GM23248 (cell line): ENCODE results near the gene SNRPB. TPM values are rescaled to one million over a fixed set of nuclear protein-coding genes. Genes with fewer than 3 reads are reported as not detected.
A peak's percentile ranks its signal among the peaks of the same experiment; 100 is the strongest.
"Not testable (repeated sequence)": the region's sequence is repeated elsewhere in the genome, so short reads cannot be mapped to it uniquely, and the experiment has no call there.

Source experiments
- DNase-seq: peaks from one replicate; pipeline ENCODE4 v3.0.0-alpha.2; 2015
- H2AFZ ChIP-seq: fragments of 200-600 bp; sonication (generic); 2 replicates; pipeline ENCODE4 v1.6.1; 2016; ENCODE audit warnings: antibody characterized with exemption
- H3F3A ChIP-seq: fragments of 200-600 bp; sonication (generic); 2 replicates; pipeline ENCODE4 v1.6.1; 2016; ENCODE audit warnings: mild to moderate bottlenecking, antibody characterized with exemption, mixed run types; ENCODE audit not compliant: insufficient read depth
- H3K27ac ChIP-seq: fragments of 200-600 bp; sonication (generic); 2 replicates; pipeline ENCODE4 v1.5.1; 2016; ENCODE audit warnings: mild to moderate bottlenecking
- H3K27me3 ChIP-seq: fragments of 200-600 bp; sonication (generic); replicated peaks from 2 replicates; pipeline ENCODE4 v1.6.1; 2016; ENCODE audit warnings: mild to moderate bottlenecking; ENCODE audit not compliant: insufficient read depth
- H3K36me3 ChIP-seq: fragments of 200-600 bp; sonication (generic); 2 replicates; pipeline ENCODE4 v1.6.1; 2016; ENCODE audit warnings: low read depth, mild to moderate bottlenecking
- H3K4me1 ChIP-seq: fragments of 200-600 bp; sonication (generic); 2 replicates; pipeline ENCODE4 v1.6.1; 2016; ENCODE audit warnings: mild to moderate bottlenecking; ENCODE audit not compliant: insufficient read depth
- H3K4me2 ChIP-seq: fragments of 200-600 bp; sonication (generic); one replicate; pipeline ENCODE4 v1.6.1; 2016; ENCODE audit warnings: mild to moderate bottlenecking; ENCODE audit not compliant: unreplicated experiment
- H3K4me3 ChIP-seq: fragments of 200-600 bp; sonication (generic); 2 replicates; pipeline ENCODE4 v1.5.1; 2016; ENCODE audit warnings: mild to moderate bottlenecking
- H3K79me2 ChIP-seq: fragments of 200-600 bp; sonication (generic); 2 replicates; pipeline ENCODE4 v1.6.1; 2016; ENCODE audit warnings: mild to moderate bottlenecking; ENCODE audit not compliant: insufficient read depth
- H3K9ac ChIP-seq: fragments of 200-600 bp; sonication (generic); 2 replicates; pipeline ENCODE4 v1.6.1; 2016; ENCODE audit warnings: mild to moderate bottlenecking
- H3K9me2 ChIP-seq: fragments of 200-600 bp; sonication (generic); 2 replicates; pipeline ENCODE4 v1.6.1; 2016; ENCODE audit warnings: mixed run types, mild to moderate bottlenecking, moderate library complexity; ENCODE audit not compliant: insufficient read depth
- H3K9me3 ChIP-seq: fragments of 200-600 bp; sonication (generic); one replicate; pipeline ENCODE4 v1.6.1; 2017; ENCODE audit warnings: low read depth
- H4K20me1 ChIP-seq: fragments of 200-600 bp; sonication (generic); 2 replicates; pipeline ENCODE4 v1.6.0; 2016; ENCODE audit not compliant: insufficient read depth
- EZH2 ChIP-seq: fragments of 200-600 bp; sonication (generic); IDR thresholded peaks from 2 replicates; pipeline ENCODE4 v1.6.1; 2018; ENCODE audit warnings: antibody characterized with exemption, mild to moderate bottlenecking; ENCODE audit not compliant: insufficient read depth, poor library complexity, severe bottlenecking
- EZH2phosphoT487 ChIP-seq: fragments of 200-600 bp; sonication (generic); IDR thresholded peaks from 2 replicates; pipeline ENCODE4 v1.6.1; 2018; ENCODE audit warnings: antibody characterized with exemption, moderate library complexity, mild to moderate bottlenecking, low read depth; ENCODE audit not compliant: insufficient read depth
- WGBS, 2 experiments: methylation state at CpG; one replicate each; pipeline ENCODE4 v1.1.6; 2015 to 2017; ENCODE audit warnings: low lambda C conversion rate in 2 of 2, low coverage in 1 of 2; ENCODE audit errors: missing lambda C conversion rate in 2 of 2; 5-methylcytosine and 5-hydroxymethylcytosine counted together
- in situ Hi-C: fragments of 300-500 bp; cut with MboI; formaldehyde crosslinking; loops from 2 replicates; pipeline ENCODE4 v1.15.0; 2020
- polyA plus RNA-seq: library from polyadenylated mRNA; unstranded; fragments of >200 nt; fragmentation: Nextera tagmentation; extraction: Ambion mirVana; gene quantifications from 2 replicates; pipeline ENCODE4 v1.2.1, GENCODE V29; 2016
- total RNA-seq: library from RNA; depleted of rRNA; stranded (reverse); fragments of >200 nt; shearing (Covaris generic); gene quantifications from 2 replicates; pipeline ENCODE4 v1.2.3, GENCODE V29; 2014

SNRPB gene
- total and polyA plus RNA-seq, 2 experiments from 2014 or later = 221 to 280 TPM

DNA sequence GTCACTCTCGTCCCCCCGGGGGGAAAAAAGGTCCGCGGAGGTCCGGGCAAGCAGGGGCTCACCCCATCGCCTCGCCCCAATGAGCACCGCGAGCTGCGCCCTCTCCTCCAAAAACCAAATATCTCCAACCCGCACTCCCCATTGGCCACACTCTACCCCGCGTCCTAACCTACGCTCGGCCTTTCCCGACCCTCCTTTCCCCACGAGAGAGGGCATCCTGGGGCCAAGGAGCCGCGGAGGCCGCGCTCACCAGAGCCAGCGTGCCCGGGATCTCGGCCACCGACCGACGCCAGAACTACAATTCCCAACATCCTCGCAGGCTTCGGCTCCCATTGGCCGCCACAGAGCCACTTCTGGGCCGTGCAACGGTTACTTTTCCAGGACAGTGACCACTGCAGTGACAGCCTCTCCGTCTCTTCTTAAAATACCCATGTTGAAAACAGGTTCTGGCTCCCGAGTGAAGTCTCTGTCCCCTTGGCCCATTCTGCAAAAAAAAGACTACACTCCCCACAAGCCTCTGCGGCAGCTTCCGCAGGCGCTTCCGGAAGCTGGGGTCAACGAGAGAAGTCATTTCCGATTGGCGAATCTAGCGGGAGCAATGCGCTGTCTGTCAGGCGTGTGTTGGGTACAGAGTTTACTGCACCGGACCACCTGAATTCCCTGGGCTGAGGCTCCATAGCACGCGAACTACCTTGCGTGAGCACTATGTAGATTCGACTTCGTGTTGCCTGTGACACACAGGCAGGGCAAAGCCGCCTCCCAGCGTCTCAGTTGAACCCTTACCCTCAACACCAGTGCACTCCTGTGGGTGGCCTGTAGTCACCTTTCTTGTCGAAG, 38.3 kb upstream of the SNRPB start, which contains the start of gene ZNF343:
Gene ZNF343, minus strand, starts transcription at position 285 of the 837 bp plus-strand sequence. CDS start 15,020 bp downstream, outside the sequence.
- no peaks in the 10 kb centered on the region for H3K36me3 ChIP-seq
- no peaks in the 10 kb centered on the region for H3K9me2 ChIP-seq
- H3K4me3 ChIP-seq = peak within 1 kb of the TSS; percentile 96
- no peaks in the 10 kb centered on the region for H4K20me1 ChIP-seq
- 0 to 1% methylated on average over 47 to 51 of the region's 53 CpGs for WGBS, 2 experiments
- H3K79me2 ChIP-seq = peaks cover 48% of the 10 kb centered on the region
- peak within 1 kb of the TSS; percentile 95 for H3K9ac ChIP-seq
- H3F3A ChIP-seq = no peaks in the 10 kb centered on the region
- peak within 1 kb of the TSS; percentile 71 for H3K27ac ChIP-seq
- H3K4me1 ChIP-seq = peaks cover 13% of the 10 kb centered on the region; the same call in 1 of the 2 replicates
- in situ Hi-C loops = no loop called here
- peak; percentile 94 for DNase-seq
- H3K27me3 ChIP-seq = no peaks in the 10 kb centered on the region
- peak within 1 kb of the TSS; percentile 89 for H3K4me2 ChIP-seq
- H3K9me3 ChIP-seq = no peaks in the 10 kb centered on the region
- TF ChIP-seq EZH2phosphoT487 = no peak
- TF ChIP-seq EZH2 = no peak
- peak within 1 kb of the TSS; percentile 94 for H2AFZ ChIP-seq

DNA sequence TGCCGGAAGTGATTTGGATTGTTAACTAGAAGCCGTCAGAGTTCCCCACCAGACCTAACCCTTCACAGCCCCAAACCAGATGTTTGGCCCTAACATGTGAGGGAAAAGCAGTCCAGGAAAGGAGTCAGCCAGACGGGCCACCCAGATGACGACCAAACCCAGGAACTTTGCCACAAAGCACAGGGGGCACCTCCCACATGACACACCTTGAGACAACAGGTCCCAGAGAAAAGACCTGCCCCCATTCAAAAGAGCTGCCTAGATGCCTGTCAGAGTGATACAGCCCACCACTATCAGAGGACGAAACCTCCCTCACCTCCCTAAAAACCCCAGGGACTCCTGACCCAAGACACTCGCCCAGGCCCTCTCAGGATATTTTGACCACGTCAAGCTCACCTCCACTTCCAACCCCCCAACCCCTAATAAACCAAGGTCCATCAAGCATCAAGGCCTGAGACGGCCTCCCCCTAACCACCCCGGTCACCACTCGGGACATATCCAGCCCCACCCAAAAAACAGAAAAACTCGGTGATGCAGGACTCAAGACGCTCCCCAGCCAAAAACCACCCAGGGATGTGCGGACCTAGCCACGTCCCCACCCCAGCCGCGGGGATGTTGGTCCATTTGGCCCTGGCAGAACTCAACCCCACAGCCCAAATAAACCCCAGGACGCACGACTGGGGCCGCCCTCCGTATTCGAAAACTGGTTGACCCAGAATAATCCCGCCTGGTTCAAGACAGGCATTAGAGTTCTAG, 37.5 kb upstream of the SNRPB start:
- H3K79me2 ChIP-seq = peaks cover 56% of the 10 kb centered on the region
- no peaks in the 10 kb centered on the region for H4K20me1 ChIP-seq
- H3K36me3 ChIP-seq = no peaks in the 10 kb centered on the region
- no peaks in the 10 kb centered on the region for H3F3A ChIP-seq
- no peaks in the 10 kb centered on the region for H3K9me3 ChIP-seq
- in situ Hi-C loops = no loop called here
- H3K27ac ChIP-seq = peak overlapping the region; percentile 71
- H3K4me1 ChIP-seq = peaks cover 13% of the 10 kb centered on the region; the same call in 1 of the 2 replicates
- peak overlapping the region; percentile 94 for H2AFZ ChIP-seq
- peak; percentile 62 for DNase-seq
- peak overlapping the region; percentile 89 for H3K4me2 ChIP-seq
- 1 to 2% methylated on average over 19 to 22 of the region's 22 CpGs for whole genome bisulfite sequencing, 2 experiments
- peak overlapping the region; percentile 96 for H3K4me3 ChIP-seq
- H3K9ac ChIP-seq = peak overlapping the region; percentile 95
- TF ChIP-seq EZH2phosphoT487 = no peak
- no peak for TF ChIP-seq EZH2
- H3K9me2 ChIP-seq = no peaks in the 10 kb centered on the region
- no peaks in the 10 kb centered on the region for H3K27me3 ChIP-seq

DNA sequence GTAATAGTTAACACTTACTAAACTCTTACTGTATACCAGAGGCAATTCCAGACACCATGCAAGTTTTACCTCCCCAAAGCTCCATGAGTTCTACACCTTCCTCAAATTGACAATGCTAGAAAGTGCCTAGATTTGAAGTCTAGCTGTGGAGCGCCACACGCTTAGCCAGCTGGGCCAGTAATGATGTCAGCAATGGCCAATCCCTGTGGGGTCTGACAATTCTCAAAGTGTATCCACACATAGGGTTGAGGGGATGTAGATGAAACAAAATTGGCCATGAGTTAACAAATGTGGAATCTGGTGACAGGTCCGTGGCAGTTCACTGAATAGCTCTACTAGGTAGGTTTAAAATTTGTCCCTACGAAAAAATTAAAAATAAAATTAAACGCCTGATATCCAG, 36.9 kb upstream of the SNRPB start:
- peak overlapping the region; percentile 95 for H3K9ac ChIP-seq
- DNase-seq = peak; percentile 43
- peak overlapping the region; percentile 71 for H3K27ac ChIP-seq

DNA sequence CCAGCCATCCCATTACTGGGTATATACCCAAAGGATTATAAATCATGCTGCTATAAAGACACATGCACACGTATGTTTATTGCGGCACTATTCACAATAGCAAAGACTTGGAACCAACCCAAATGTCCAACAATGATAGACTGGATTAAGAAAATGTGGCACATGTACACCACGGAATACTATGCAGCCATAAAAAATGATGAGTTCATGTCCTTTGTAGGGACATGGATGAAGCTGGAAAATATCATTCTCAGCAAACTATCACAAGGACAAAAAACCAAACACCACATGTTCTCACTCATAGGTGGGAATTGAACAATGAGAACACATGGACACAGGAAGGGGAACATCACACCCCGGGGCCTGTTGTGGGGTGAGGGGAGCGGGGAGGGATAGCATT, 35.8 kb upstream of the SNRPB start:
- H3F3A ChIP-seq, H3K36me3 ChIP-seq, H3K27me3 ChIP-seq, H3K9me3 ChIP-seq, H4K20me1 ChIP-seq, DNase-seq, in situ Hi-C loops, H2AFZ ChIP-seq, H3K9ac ChIP-seq, H3K4me2 ChIP-seq, H3K27ac ChIP-seq, H3K9me2 ChIP-seq, H3K4me3 ChIP-seq: not testable (repeated sequence)
- Histone ChIP-seq H3K79me2 (peaks cover 69% of the 10 kb centered on the region), H3K4me1 (peaks cover 13% of the 10 kb centered on the region; the same call in 1 of the 2 replicates)
- 83 to 100% methylated on average over 2 to 3 of the region's 5 CpGs for WGBS, 2 experiments

More for the DNA sequence above, 36.9 kb upstream of the SNRPB start:
- peak overlapping the region; percentile 96 for H3K4me3 ChIP-seq
- no peaks in the 10 kb centered on the region for H3K9me3 ChIP-seq
- H3K4me1 ChIP-seq = peaks cover 13% of the 10 kb centered on the region; the same call in 1 of the 2 replicates
- TF ChIP-seq EZH2 = no peak
- no peak for TF ChIP-seq EZH2phosphoT487
- no peaks in the 10 kb centered on the region for H3K9me2 ChIP-seq
- H3K36me3 ChIP-seq = no peaks in the 10 kb centered on the region
- no peaks in the 10 kb centered on the region for H4K20me1 ChIP-seq
- no peaks in the 10 kb centered on the region for H3K27me3 ChIP-seq
- no peaks in the 10 kb centered on the region for H3F3A ChIP-seq
- H3K4me2 ChIP-seq = peak overlapping the region; percentile 89
- peaks cover 62% of the 10 kb centered on the region for H3K79me2 ChIP-seq
- WGBS, 2 experiments = 36 to 37% methylated on average over 5 of the region's 5 CpGs
- in situ Hi-C loops = no loop called here
- H2AFZ ChIP-seq = peak overlapping the region; percentile 94

DNA sequence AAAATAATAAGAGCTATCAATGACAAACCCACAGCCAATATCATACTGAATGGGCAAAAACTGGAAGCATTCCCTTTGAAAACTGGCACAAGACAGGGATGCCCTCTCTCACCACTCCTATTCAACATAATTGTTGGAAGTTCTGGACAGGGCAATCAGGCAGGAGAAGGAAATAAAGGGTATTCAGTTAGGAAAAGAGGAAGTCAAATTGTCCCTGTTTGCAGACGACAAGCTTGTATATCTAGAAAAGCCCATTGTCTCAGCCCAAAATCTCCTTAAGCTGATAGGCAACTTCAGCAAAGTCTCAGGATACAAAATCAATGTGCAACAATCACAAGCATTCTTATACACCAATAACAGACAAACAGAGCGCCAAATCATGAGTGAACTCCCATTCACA, 34.2 kb upstream of the SNRPB start:
- in situ Hi-C loops, H4K20me1 ChIP-seq, H2AFZ ChIP-seq, H3K9me2 ChIP-seq, DNase-seq, H3K27ac ChIP-seq, H3K36me3 ChIP-seq, H3K4me3 ChIP-seq, H3F3A ChIP-seq, H3K9me3 ChIP-seq, H3K27me3 ChIP-seq, H3K4me2 ChIP-seq, H3K9ac ChIP-seq: not testable (repeated sequence)
- WGBS, 2 experiments = 73 to 83% methylated on average over 2 of the region's 2 CpGs
- Histone ChIP-seq H3K4me1 (peaks cover 11% of the 10 kb centered on the region; the same call in 1 of the 2 replicates), H3K79me2 (peaks cover 84% of the 10 kb centered on the region)

DNA sequence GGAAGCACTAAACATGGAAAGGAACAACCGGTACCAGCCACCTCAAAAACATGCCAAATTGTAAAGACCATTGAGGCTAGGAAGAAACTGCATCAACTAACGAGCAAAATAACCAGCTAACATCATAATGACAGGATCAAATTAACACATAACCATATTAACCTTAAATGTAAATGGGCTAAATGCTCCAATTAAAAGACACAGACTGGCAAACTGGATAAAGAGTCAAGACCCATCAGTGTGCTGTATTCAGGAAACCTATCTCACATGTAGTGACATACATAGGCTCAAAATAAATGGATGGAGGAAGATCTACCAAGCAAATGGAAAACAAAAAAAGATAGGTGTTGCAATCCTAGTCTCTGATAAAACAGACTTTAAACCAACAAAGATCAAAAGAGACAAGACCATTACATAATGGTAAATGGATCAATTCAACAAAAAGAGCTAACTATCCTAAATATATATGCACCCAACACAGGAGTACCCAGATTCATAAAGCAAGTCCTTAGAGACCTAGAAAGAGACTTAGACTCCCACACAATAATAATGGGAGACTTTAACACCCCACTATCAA, 32.3 kb upstream of the SNRPB start:
- peaks cover 75% of the 10 kb centered on the region for H3K79me2 ChIP-seq
- WGBS, 2 experiments = 97% methylated on average over 2 of the region's 2 CpGs

More for the DNA sequence above, 32.3 kb upstream of the SNRPB start:
- H3K9me3 ChIP-seq, H3K4me3 ChIP-seq, DNase-seq, in situ Hi-C loops, H3K4me2 ChIP-seq, H3F3A ChIP-seq, H3K27me3 ChIP-seq, H3K4me1 ChIP-seq, H4K20me1 ChIP-seq, H3K36me3 ChIP-seq, H3K9ac ChIP-seq, H2AFZ ChIP-seq, H3K27ac ChIP-seq, H3K9me2 ChIP-seq: not testable (repeated sequence)
